ENCODE measurements around the gene RBM19.
A peak's percentile ranks its signal among the peaks of the same experiment; 100 is the strongest.

Gene RBM19

GRCh38 chr12:113931517-113931916, 34.6 kb downstream of the RBM19 start:
- no peak for DNase-seq (ENCODE audit: low spot score)

- no peak for DNase-seq (ENCODE audit: low spot score)
These were observed 35.9 kb downstream of the RBM19 start for GRCh38 chr12:113930249-113930648.

GRCh38 chr12:113929312-113929989, 36.7 kb downstream of the RBM19 start:
- no peak for DNase-seq (ENCODE audit: low spot score)

GRCh38 chr12:113926788-113927187, 39.3 kb downstream of the RBM19 start:
- no peak for DNase-seq (ENCODE audit: low spot score)

GRCh38 chr12:113924341-113924740, 41.8 kb downstream of the RBM19 start:
- no peak for DNase-seq (ENCODE audit: low spot score)

- DNase-seq (ENCODE audit: low spot score): no peak
These were observed 42.9 kb downstream of the RBM19 start for GRCh38 chr12:113923251-113923650.

- no peak for DNase-seq (ENCODE audit: low spot score)
These were observed 44.7 kb downstream of the RBM19 start for GRCh38 chr12:113921430-113921829.

GRCh38 chr12:113919791-113920190, 46.3 kb downstream of the RBM19 start:
- DNase-seq (ENCODE audit: low spot score): no peak

GRCh38 chr12:113918306-113918705, 47.8 kb downstream of the RBM19 start:
- no peak for DNase-seq (ENCODE audit: low spot score)

- no peak for DNase-seq (ENCODE audit: low spot score)
These were observed 48.7 kb downstream of the RBM19 start for GRCh38 chr12:113917393-113917792.

GRCh38 chr12:113914806-113915205, 51.3 kb downstream of the RBM19 start:
- DNase-seq (ENCODE audit: low spot score): no peak

- no peak for DNase-seq (ENCODE audit: low spot score)
These were observed 51.9 kb downstream of the RBM19 start for GRCh38 chr12:113914176-113914575.

GRCh38 chr12:113912760-113913329, 53.3 kb downstream of the RBM19 start:
- DNase-seq (ENCODE audit: low spot score): peak; percentile 40

- DNase-seq (ENCODE audit: low spot score): no peak
These were observed 54.0 kb downstream of the RBM19 start for GRCh38 chr12:113911971-113912759.

GRCh38 chr12:113910751-113911272, 55.3 kb downstream of the RBM19 start:
- no peak for DNase-seq (ENCODE audit: low spot score)

GRCh38 chr12:113909776-113910420, 56.2 kb downstream of the RBM19 start:
- DNase-seq (ENCODE audit: low spot score): no peak

- no peak for DNase-seq (ENCODE audit: low spot score)
These were observed 57.5 kb downstream of the RBM19 start for GRCh38 chr12:113908584-113909100.

GRCh38 chr12:113907446-113908180, 58.5 kb downstream of the RBM19 start:
- no peak for DNase-seq (ENCODE audit: low spot score)

GRCh38 chr12:113906411-113907200, 59.5 kb downstream of the RBM19 start:
- no peak for DNase-seq (ENCODE audit: low spot score)

- DNase-seq (ENCODE audit: low spot score): no peak
These were observed 60.3 kb downstream of the RBM19 start for GRCh38 chr12:113905829-113906228.
